HepG2 (cell line): ENCODE data around the gene PLEKHA6. TPM values are rescaled to one million over a fixed set of nuclear protein-coding genes. Genes with fewer than 3 reads are reported as not detected.
A peak's percentile ranks its signal among the peaks of the same experiment; 100 is the strongest.

ENCODE experiments used
- AGO2 ChIP-seq: fragments of 200-400 bp; formaldehyde crosslinking; optimal IDR thresholded peaks from 2 replicates; pipeline ENCODE3; 2017; ENCODE audit warnings: mild to moderate bottlenecking, low read depth, low read length, moderate library complexity
- ARID5B ChIP-seq: IDR thresholded peaks from 2 replicates; pipeline ENCODE4 v1.4.0; 2020; ENCODE audit warnings: mild to moderate bottlenecking, missing genetic modification reagents
- BCL6 ChIP-seq: IDR thresholded peaks from 2 replicates; pipeline ENCODE4 v1.6.1; 2016; ENCODE audit warnings: missing genetic modification reagents, missing compliant biosample characterization
- E2F2 ChIP-seq: sonication (generic); formaldehyde crosslinking; IDR thresholded peaks from 2 replicates; pipeline ENCODE4 v1.4.0; 2020; ENCODE audit warnings: missing genetic modification reagents, borderline replicate concordance
- ELF3 ChIP-seq: IDR thresholded peaks from 2 replicates; pipeline ENCODE4 v1.6.1; 2016; ENCODE audit warnings: missing genetic modification reagents, missing compliant biosample characterization
- FOXA3 ChIP-seq: IDR thresholded peaks from 2 replicates; pipeline ENCODE4 v1.6.1; 2016; ENCODE audit warnings: missing genetic modification reagents, missing compliant biosample characterization
- MED8 ChIP-seq: sonication (generic); formaldehyde crosslinking; IDR thresholded peaks from 2 replicates; pipeline ENCODE4 v1.8.1; 2023; ENCODE audit warnings: mild to moderate bottlenecking, missing genetic modification reagents; ENCODE audit not compliant: insufficient replicate concordance
- PAX8 ChIP-seq: sonication (generic); formaldehyde crosslinking; IDR thresholded peaks from 2 replicates; pipeline ENCODE4 v1.8.0; 2022; ENCODE audit warnings: mild to moderate bottlenecking, missing genetic modification reagents, borderline replicate concordance
- RFX5 ChIP-seq: IDR thresholded peaks from 2 replicates; pipeline ENCODE4 v1.6.1; 2011; ENCODE audit warnings: low read depth, low read length, improper control_type of control experiment
- SOX6 ChIP-seq, 2 experiments: fragments of 450-650 bp in 1 of 2; sonication (generic) in 1 of 2; formaldehyde crosslinking in 1 of 2; IDR thresholded peaks; 2 replicates each; pipeline versions ENCODE4 v1.4.0 to v1.6.1; 2017 to 2020; ENCODE audit warnings: antibody characterized with exemption in 1 of 2, mild to moderate bottlenecking in 1 of 2, missing genetic modification reagents in 1 of 2
- SPEN ChIP-seq: sonication (generic); formaldehyde crosslinking; IDR thresholded peaks from 2 replicates; pipeline ENCODE4 v1.5.1; 2020; ENCODE audit warnings: low read depth, mild to moderate bottlenecking, missing genetic modification reagents
- SSRP1 ChIP-seq: IDR thresholded peaks from 2 replicates; pipeline ENCODE4 v1.6.1; 2016; ENCODE audit warnings: control low read depth
- TAF15 ChIP-seq: fragments of 200-400 bp; formaldehyde crosslinking; IDR thresholded peaks from one replicate; pipeline ENCODE4 v1.6.1; 2018; ENCODE audit warnings: mild to moderate bottlenecking, low read depth, low read length; ENCODE audit not compliant: poor library complexity, severe bottlenecking
- ZFP62 ChIP-seq: sonication (generic); formaldehyde crosslinking; IDR thresholded peaks from 2 replicates; pipeline ENCODE4 v1.4.0; 2020; ENCODE audit warnings: missing genetic modification reagents
- ZNF138 ChIP-seq: sonication (generic); formaldehyde crosslinking; IDR thresholded peaks from 2 replicates; pipeline ENCODE4 v1.5.0; 2020; ENCODE audit warnings: mild to moderate bottlenecking, low read depth, missing genetic modification reagents
- ZNF20 ChIP-seq: sonication (generic); formaldehyde crosslinking; IDR thresholded peaks from 2 replicates; pipeline ENCODE4 v1.4.0; 2020; ENCODE audit warnings: mild to moderate bottlenecking, moderate library complexity, missing genetic modification reagents
- ZNF263 ChIP-seq: sonication (generic); formaldehyde crosslinking; IDR thresholded peaks from 2 replicates; pipeline ENCODE4 v1.4.0; 2020; ENCODE audit warnings: missing genetic modification reagents
- ZNF350 ChIP-seq: sonication (generic); formaldehyde crosslinking; IDR thresholded peaks from 2 replicates; pipeline ENCODE4 v1.4.0; 2020; ENCODE audit warnings: mild to moderate bottlenecking, low read depth, missing genetic modification reagents, borderline replicate concordance
- ZNF354B ChIP-seq: sonication (generic); formaldehyde crosslinking; IDR thresholded peaks from 2 replicates; pipeline ENCODE4 v1.8.0; 2022; ENCODE audit warnings: mild to moderate bottlenecking, missing genetic modification reagents
- ZNF597 ChIP-seq: sonication (generic); formaldehyde crosslinking; IDR thresholded peaks from 2 replicates; pipeline ENCODE4 v1.5.0; 2020; ENCODE audit warnings: missing genetic modification reagents
- ZNF615 ChIP-seq: sonication (generic); formaldehyde crosslinking; IDR thresholded peaks from 2 replicates; pipeline ENCODE4 v1.5.0; 2020; ENCODE audit warnings: mild to moderate bottlenecking, missing genetic modification reagents, borderline replicate concordance
- ZNF644 ChIP-seq: IDR thresholded peaks from 2 replicates; pipeline ENCODE4 v1.6.1; 2016; ENCODE audit warnings: low read depth
- ZNF691 ChIP-seq: sonication (generic); formaldehyde crosslinking; IDR thresholded peaks from 2 replicates; pipeline ENCODE4 v1.4.0; 2020; ENCODE audit warnings: missing genetic modification reagents, low read depth, mild to moderate bottlenecking, borderline replicate concordance
- ZNF720 ChIP-seq: sonication (generic); formaldehyde crosslinking; IDR thresholded peaks from 2 replicates; pipeline ENCODE4 v1.4.0; 2020; ENCODE audit warnings: missing genetic modification reagents
- ZSCAN21 ChIP-seq: sonication (generic); formaldehyde crosslinking; IDR thresholded peaks from 2 replicates; pipeline ENCODE4 v1.8.0; 2022; ENCODE audit warnings: mild to moderate bottlenecking, missing genetic modification reagents, moderate library complexity, borderline replicate concordance
- polyA plus RNA-seq, 8 experiments: library from polyadenylated mRNA; depleted of rRNA in 3 of 8; stranded (reverse) in 7 of 8; unstranded in 1 of 8; fragments of >200 nt; fragmentation: Illumina TruSeq in 4 of 8; extraction: Trizol in 4 of 8; gene quantifications; 2 replicates each; pipeline versions ENCODE4 v1.2.1 to v1.2.3, GENCODE V29; 2011 to 2016; ENCODE audit warnings: low read depth in 4 of 8, missing spikeins in 1 of 8, mixed read lengths in 1 of 8; ENCODE audit not compliant: insufficient read depth in 1 of 8
- total RNA-seq, 5 experiments: library from RNA; depleted of rRNA; stranded (reverse); fragments of >200 nt; fragmentation: Illumina TruSeq; extraction: Trizol; gene quantifications; 2 replicates each; pipeline ENCODE4 v1.2.3, GENCODE V29; 2016; ENCODE audit warnings: low read depth in 1 of 5

The PLEKHA6 gene
- total and polyA plus RNA-seq, 2 of the 13 experiments (the other 11 are each of a cell fraction or from before 2014, with no cell fraction given) = 5.3 to 11.4 TPM

GRCh38 chr1:204266504-204267034 lies 93.2 kb downstream of the PLEKHA6 start (continued):
- TF ChIP-seq BCL6 (CRISPR knock-in tag) = peak; percentile 47
- TF ChIP-seq SOX6 (IDR thresholded peaks at IDR 0.05) = no peak
- peak; percentile 90 for TF ChIP-seq SOX6 (CRISPR knock-in tag; IDR thresholded peaks at IDR 0.05)
- peak; percentile 73 for TF ChIP-seq FOXA3 (CRISPR knock-in tag)
- TF ChIP-seq RFX5 = no peak
- TF ChIP-seq ZNF597 (CRISPR knock-in tag) = no peak
- no peak for TF ChIP-seq ZNF720
- TF ChIP-seq ZNF615 (CRISPR knock-in tag) = no peak
- TF ChIP-seq PAX8 = no peak
- no peak for TF ChIP-seq ZNF138 (CRISPR knock-in tag)
- peak; percentile 84; the same call in 1 of the 2 replicates for TF ChIP-seq ZSCAN21
- TF ChIP-seq E2F2 (CRISPR knock-in tag) = no peak
- no peak for TF ChIP-seq ZFP62 (CRISPR knock-in tag)
- TF ChIP-seq ELF3 = peak; percentile 75
- TF ChIP-seq ZNF354B (CRISPR knock-in tag) = no peak
- peak; percentile 50 for TF ChIP-seq MED8
- no peak for TF ChIP-seq ZNF20 (CRISPR knock-in tag)
- no peak; the same call in 1 of the 2 replicates for TF ChIP-seq ZNF691
- TF ChIP-seq AGO2 = no peak
- peak; percentile 29; the same call in 1 of the 2 replicates for TF ChIP-seq ZNF644
- TF ChIP-seq TAF15 = no peak
- TF ChIP-seq ZNF350 (CRISPR knock-in tag) = peak; percentile 46; the same call in 1 of the 2 replicates
- no peak; the same call in 1 of the 2 replicates for TF ChIP-seq SPEN (CRISPR knock-in tag)
- 0 out of 2 replicates have a peak, but pooled peaks have one; percentile 38 for TF ChIP-seq SSRP1 (CRISPR knock-in tag)
- TF ChIP-seq ZNF263 = peak; percentile 59
- peak; percentile 72 for TF ChIP-seq ARID5B (CRISPR knock-in tag)
